ENCODE measurements around the gene BRCC3.
"Not testable (repeated sequence)": the region's sequence is repeated elsewhere in the genome, so short reads cannot be mapped to it uniquely, and the experiment has no call there.

BRCC3 gene

GRCh38 chrX:155147612-155148011 is 76.3 kb downstream of the BRCC3 start:
- DNase-seq: not testable (repeated sequence)

GRCh38 chrX:155148166-155148565 is 76.9 kb downstream of the BRCC3 start:
- not testable (repeated sequence) for DNase-seq

GRCh38 chrX:155148724-155149537 is 77.6 kb downstream of the BRCC3 start:
- no peak for DNase-seq

GRCh38 chrX:155169881-155170280 is 98.6 kb downstream of the BRCC3 start:
- DNase-seq: no peak
